WI38 (cell line): ENCODE results near the gene SPAAR.

ENCODE experiments used
- H3K4me3 ChIP-seq: 2 replicates; pipeline ENCODE4 v1.5.1; 2011; ENCODE audit warnings: low read depth, mild to moderate bottlenecking, control low read depth, low read length
- CTCF ChIP-seq: IDR thresholded peaks from 2 replicates; pipeline ENCODE4 v1.5.1; 2012; ENCODE audit warnings: low read depth, mild to moderate bottlenecking, control low read depth, low read length

Gene SPAAR

GRCh38 chr9:35935755-35936509, 26.6 kb downstream of the SPAAR start:
- no peak for TF ChIP-seq CTCF
- no peak overlapping the region for H3K4me3 ChIP-seq

- no peak overlapping the region for H3K4me3 ChIP-seq
- TF ChIP-seq CTCF = no peak
Measured at GRCh38 chr9:35937227-35937626, 27.9 kb downstream of the SPAAR start.

- no peak for TF ChIP-seq CTCF
- H3K4me3 ChIP-seq = no peak overlapping the region
Measured at GRCh38 chr9:35938474-35939356, 29.4 kb downstream of the SPAAR start.

GRCh38 chr9:35939679-35940250, 30.5 kb downstream of the SPAAR start:
- H3K4me3 ChIP-seq = no peak overlapping the region
- no peak for TF ChIP-seq CTCF

GRCh38 chr9:35940458-35941407, 31.4 kb downstream of the SPAAR start:
- TF ChIP-seq CTCF = no peak
- H3K4me3 ChIP-seq = no peak overlapping the region

- TF ChIP-seq CTCF = no peak
Measured at GRCh38 chr9:35942286-35942685, 33.0 kb downstream of the SPAAR start.

More at GRCh38 chr9:35942286-35942685, 33.0 kb downstream of the SPAAR start:
- H3K4me3 ChIP-seq = no peak overlapping the region
